HT1080 (cell line): Measurements from ENCODE around the gene TXNRD2. TPM values are rescaled to one million over a fixed set of nuclear protein-coding genes. Genes with fewer than 3 reads are reported as not detected.

Experiments
- DNase-seq: peaks from one replicate; pipeline ENCODE4 v3.0.0-alpha.2; 2015; ENCODE audit warnings: low read depth
- total RNA-seq: library from RNA; depleted of rRNA; stranded (reverse); fragments of >200 nt; shearing (Covaris generic); gene quantifications from 2 replicates; pipeline ENCODE4 v1.2.3, GENCODE V29; 2014

The TXNRD2 gene
- total RNA-seq, 1 experiment from 2014 or later, result 94.5 TPM

GRCh38 chr22:19967850-19968449 lies 26.3 kb upstream of the TXNRD2 start:
- no peak for DNase-seq

DNA sequence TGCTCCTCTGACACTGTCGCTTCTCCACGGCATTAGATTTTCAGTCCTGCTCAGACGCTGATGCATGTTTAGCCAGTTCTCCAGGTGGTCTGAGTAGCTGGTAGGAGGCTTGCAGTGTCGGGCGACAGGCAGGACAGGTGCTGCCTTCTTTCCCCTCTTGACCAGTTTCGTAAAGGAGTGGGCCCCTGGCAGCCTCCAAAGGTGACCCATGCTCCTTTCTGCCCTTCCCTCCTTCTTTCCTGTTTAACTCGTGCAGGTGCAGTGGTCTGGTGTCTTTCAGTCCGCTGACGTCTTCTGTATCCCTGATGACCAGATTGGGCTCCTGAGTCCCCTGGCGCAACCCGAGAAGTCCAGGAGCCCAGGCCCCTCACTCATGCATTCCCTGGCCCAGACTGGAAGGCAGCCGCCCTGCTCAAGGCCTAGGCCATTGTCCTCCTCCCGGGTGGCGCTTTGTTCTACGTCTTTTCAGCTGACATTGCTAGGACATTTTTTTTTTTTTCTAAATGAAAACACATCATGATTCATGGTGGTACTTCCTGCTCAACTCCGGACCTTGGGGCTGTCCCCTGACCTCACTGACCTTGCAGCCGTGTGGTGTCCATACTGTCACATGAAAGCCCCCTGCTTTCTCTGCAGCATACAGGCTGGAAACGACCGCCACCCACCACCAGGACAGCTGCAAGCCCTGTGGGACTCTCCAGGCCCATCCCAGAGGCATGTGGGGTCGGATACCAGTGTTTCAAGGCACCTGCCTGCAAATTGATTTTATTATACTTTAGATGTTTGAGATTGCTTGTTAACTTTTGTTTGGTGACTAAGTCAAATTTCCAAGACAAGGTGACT lies 25.5 kb upstream of the TXNRD2 start:
- no peak for DNase-seq

DNA sequence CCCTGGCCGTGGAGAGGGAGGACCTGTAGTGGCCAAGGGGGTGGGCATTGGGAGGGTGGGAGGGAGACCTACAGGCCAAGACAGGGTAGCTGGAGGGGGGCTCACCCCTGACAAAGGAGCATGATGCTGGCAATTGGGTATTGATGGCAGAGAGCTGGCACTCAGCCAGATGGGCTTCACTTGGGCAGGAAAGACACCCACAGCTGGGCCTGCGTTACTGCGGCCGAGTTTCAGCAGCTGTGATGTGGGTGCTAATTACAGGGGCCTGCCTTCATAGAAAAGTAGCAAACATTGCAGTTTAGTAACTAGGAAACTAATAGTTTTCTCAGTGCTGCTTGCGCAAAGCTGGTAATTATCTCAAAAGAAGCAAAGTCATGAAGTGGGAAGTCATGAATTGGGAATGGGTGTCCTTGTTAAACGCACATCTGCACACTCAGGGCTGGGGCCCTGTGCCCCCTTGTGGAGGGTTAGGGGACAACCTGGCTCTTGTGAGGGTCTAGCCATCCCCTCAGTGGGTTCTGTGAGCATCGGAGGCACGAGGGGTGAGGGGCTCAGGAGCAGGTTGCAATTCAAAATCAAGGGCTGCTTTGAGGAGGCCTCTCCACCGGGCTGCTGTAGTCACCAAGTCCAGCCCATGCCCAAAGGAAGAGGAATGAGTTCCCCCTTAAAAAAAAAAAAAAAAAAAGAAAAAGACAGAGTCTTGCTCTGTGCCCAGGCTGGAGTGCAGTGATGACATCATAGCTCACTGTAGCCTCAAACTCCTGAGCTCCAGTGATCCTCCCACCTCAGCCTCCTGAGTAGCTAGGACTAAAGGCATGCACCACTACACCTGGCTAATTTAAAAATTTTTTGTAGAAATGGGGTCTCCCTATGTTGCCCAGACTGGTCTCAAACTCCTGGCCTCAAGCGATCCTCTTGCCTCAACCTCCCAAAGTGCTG lies 24.4 kb upstream of the TXNRD2 start:
- no peak for DNase-seq

GRCh38 chr22:19964701-19965386 lies 23.2 kb upstream of the TXNRD2 start:
- DNase-seq, result no peak

DNA sequence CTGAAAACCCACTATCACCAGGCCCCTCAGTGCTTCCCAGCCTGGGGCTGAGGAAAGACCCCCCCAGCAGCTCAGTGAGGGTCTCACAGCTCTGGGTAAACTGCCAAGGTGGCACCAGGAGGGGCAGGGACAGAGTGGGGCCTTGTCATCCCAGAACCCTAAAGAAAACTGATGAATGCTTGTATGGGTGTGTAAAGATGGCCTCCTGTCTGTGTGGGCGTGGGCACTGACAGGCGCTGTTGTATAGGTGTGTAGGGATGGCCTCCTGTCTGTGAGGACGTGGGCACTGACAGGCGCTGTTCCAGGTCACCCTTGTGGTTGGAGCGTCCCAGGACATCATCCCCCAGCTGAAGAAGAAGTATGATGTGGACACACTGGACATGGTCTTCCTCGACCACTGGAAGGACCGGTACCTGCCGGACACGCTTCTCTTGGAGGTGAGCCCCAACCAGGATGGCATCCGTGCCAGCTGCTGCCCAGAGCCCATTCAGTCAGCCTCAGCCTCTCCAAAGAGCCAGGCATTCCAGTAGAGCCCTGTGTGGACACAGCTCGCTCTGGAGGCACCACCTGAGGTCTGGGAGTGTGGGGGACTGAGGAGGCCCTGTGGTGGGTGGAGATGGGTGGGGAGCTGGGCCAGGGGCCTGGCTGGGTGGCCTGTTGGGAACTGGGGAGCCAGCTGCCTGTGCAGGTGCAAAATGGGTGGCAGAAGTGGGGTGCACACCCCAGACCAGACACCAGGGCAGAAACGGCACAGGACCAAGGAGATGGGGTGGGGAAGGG lies 22.4 kb upstream of the TXNRD2 start:
- no peak for DNase-seq

DNA sequence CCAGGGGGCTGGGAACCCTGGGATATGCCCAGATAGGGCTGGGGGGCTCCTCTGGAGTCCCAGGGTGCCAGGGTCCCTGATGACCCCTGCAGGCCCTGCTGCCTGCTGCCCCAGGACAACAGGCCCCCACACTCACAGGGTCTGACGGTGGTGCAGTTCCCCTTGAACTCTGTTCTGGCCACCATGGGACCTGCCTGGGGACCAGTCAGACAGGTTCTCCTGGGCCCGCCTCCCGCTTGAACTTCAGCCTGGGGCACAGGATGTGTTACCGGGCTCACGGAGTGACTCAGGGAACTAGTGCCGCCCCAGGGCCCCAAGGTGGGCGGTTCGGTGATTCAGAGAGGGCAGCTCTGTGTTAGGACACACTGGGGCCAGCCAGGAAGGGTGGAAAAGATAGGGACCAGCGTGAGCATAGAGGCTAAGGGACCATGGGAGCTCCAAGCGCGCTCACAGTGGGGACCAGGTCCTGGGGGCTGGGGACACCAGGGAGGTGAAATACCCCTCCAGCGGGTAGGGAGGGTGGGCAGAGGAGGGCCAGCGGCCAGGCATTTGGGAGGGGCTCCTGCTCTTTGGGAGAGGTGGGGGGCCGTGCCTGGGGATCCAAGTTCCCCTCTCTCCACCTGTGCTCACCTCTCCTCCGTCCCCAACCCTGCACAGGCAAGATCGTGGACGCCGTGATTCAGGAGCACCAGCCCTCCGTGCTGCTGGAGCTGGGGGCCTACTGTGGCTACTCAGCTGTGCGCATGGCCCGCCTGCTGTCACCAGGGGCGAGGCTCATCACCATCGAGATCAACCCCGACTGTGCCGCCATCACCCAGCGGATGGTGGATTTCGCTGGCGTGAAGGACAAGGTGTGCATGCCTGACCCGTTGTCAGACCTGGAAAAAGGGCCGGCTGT lies 21.5 kb upstream of the TXNRD2 start:
- peak; percentile 81 for DNase-seq

- DNase-seq, result peak; percentile 78
These were observed 20.8 kb upstream of the TXNRD2 start for GRCh38 chr22:19962246-19962908.

- no peak for DNase-seq
These were observed 20.2 kb upstream of the TXNRD2 start for GRCh38 chr22:19961868-19962245.

DNA sequence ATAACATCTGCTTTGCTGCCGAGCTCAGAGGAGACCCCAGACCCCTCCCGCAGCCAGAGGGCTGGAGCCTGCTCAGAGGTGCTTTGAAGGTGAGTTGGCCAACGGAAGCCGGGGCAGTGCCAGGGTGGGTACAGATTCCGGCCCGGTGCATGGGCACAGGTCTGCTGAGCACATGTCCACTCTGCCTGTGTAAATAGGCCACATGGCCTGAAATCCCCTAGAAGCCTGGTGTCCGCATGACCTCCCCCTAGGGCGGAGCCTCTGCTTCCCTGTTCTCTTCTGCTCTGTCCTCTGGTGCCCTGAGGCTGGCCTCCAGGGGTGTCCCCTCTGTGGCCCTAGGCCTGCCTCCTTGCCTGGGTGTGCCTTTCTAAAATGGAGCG lies 19.6 kb upstream of the TXNRD2 start:
- no peak for DNase-seq

DNA sequence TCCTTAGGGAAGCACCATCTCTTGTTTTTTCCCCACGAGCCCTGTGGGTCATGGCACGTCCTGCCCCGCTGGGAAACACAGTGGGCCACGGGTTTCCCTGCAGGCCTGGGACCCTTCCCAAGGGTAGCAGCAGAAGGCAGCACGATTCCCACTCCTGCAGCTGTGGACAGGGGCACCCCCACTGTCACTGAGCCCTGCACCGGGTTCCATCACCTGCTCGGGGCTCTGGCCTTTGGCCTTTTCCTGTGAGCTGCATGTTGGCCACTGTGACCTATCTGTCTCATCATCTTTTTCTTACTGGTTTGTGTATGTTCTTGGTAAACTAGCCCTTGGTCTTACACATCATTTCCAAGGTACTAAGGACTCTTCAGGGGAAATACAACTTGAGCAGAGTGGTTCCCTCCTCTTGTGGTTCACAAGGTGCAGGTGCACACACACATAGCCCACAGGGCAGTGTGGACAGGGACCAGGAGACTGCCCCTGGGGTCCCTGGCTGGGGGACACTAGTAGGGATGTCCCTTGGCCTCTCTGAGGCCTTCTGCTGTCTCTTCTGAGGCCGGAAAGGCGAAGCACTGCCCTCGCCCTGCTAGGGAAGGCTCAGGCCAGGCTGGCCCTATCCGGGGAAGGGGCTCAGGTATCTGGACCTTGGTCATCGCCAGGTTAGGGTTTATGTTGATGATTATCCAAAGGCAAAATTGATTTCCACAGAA lies 19.0 kb upstream of the TXNRD2 start:
- no peak for DNase-seq

GRCh38 chr22:19959587-19960490 lies 18.2 kb upstream of the TXNRD2 start:
- no peak for DNase-seq

DNA sequence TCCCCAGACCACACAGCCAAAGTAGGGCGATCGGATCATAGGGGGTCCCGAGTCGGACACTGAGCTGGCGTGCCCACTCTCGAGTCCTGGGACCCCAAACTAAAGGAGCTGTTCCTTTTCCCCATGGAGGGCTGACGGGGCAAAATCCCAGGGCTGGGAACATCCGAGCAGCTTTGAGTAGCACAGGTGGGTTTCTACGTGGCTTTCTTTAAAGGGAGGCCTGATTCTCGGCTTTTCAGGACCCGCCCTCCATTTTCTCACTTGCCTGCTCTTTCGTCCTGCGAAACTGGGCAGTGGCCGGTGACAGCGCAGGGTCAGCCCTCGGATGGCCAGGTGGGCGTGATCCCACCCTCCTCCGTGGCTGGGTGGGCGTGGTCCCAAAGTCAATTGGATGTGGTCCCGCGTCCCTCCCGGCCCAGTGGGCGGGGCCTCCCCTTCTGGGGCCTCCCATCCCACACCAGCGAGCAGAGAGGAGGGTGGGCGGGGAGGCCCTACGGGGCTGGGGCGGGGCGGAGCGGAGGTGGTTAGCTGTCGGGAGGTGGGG lies 17.5 kb upstream of the TXNRD2 start:
- DNase-seq, result no peak

DNA sequence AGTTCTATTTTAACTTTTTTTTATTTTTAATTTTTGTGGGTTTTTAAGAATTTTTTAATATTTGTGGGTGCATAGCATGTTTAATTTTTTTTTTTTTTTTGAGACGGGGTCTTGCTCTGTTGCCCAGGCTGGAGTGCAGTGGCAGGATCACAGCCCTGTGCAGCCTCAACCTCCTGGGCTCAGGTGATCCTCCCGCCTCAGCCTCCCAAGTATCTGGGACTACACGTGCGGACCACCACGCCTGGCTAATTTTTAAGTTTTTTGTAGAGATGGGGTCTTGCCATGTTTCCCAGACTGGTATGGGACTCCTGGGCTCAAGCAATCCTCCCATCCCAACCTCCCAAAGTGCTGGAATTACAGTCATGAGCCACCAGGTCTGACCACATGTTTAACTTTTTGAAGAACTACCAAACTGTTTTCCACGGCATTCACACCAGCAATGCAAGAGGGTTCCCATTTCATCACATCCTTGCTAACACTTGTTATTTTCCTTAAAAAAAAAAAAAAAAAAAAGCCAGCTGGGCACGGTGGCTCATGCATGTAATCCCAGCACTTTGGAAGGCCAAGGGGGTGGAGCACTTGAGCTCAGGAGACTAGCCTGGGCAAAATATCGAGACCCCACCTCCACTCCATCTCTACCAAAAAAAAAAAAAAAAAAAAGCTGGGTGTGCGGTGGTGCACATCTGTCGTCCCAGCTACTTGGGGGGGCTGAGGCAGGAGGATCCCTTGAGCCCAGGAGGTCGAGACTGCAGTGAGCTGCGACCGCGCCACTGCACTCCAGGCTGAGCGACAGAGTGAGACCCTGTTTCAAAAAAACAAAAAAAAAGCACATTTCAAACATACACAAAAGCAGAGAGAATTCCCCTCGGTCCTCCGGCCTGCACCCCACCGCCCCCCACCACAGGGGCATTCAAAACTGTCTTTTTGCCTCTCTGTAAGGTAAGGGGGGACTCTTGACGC lies 16.7 kb upstream of the TXNRD2 start:
- no peak for DNase-seq

DNA sequence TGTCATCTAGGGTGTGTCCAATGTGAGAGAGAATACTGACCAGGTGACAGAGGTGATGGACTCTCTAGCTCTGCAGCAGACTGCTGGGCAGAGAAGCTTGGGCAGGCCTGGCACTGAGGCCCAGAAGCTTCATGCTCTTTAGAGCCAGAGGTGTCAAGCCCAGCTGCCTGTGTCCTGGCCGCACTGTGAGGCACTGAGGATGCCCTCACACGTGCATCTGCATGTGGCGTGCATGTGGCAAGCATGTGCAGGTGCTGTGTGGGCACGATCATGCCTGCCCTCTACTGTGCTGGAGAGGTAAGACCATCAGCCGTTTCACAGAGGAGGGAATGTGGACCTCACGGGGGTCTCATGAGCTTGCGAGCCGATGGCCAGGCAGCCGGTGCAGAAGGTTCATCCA lies 15.8 kb upstream of the TXNRD2 start:
- no peak for DNase-seq

DNA sequence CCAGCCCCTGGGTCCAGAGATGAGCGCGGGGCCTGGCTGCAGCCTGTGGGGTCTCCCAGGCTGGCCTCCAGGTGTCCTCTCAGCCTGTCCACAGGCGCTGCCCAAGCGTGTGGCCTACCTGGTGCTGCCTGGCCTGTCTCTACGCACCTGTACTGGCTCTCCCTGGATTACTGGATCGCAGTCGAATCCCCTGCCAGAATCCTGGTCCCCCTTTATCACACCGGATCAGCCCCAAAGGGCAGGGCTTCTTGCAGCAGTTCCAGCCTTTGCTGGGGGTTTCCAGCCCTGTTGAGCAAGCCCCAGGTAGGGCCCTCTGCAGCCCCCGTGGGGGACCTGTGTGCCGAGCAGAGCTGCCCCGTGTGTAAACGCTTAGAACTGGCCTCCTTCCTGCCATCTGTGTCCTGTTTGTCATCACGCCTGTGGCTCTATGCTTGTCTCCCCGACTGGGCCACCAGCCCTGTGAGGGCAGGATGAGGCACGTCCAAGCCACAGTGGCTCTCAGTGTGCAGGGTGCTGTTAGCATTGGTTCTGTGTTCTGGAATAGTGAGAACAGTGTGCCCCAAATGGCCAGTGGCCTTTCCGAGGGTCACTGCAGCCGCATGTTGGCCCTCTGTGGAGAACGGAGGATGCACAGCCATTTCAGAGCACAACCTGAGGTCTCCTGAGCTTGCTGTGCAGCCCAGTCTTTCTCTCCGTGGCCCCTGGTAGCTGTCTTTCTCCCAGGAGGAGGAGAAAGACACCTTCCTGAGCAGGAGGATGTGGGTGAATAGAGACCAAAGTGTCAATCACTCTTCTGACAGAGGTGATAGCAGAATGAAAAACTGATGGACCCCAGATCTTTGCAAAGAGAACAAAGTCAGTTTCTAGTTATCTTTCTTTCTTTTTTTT lies 13.9 kb upstream of the TXNRD2 start:
- DNase-seq, result no peak
